ENCODE results near the gene ICOSLG.
"Not testable (repeated sequence)": the region's sequence is repeated elsewhere in the genome, so short reads cannot be mapped to it uniquely, and the experiment has no call there.

ICOSLG gene

DNA sequence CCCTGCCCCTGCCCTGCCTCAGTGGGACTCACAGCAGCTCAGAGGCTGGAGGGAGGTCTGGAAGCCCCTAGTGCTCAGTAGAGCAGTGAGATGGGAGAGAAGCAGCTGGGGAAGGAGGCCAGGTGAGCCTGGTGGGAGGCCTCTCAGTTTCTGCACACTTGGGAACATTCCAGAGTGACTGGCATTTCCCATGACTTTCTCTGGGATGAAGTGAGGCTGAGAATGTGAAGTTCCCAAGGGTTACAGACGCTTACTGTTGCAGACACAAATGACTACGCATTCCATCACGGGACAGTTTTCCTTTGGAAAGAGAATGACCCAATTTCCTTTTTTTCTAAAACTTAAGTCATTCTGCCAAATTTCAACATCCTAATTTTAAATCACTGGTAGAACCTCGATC lies 59.2 kb downstream of the ICOSLG start:
- not testable (repeated sequence) for DNase-seq (ENCODE audit: low read depth)

DNA sequence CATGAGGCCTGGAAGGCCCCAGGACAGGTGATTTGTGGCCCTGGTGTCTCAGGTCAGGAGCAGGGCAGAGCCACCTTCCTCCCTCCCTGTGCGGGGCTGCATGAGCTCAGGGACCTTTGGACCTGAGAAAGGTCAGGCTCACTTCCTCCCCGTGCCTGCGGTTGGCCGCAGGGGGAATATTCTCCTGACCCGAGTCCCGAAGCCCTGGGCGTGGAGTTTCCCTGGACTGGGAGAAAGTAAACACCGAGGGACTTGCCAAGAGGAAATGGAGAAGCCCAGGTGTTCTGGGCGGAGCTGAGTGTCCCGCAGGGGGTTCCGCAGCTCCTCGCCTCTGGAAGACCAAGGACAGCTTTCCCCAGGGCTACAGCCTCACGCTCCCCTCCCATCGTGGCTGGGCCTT lies 64.6 kb downstream of the ICOSLG start:
- DNase-seq (ENCODE audit: low read depth), result not testable (repeated sequence)

- DNase-seq (ENCODE audit: low read depth), result not testable (repeated sequence)
Observed at GRCh38 chr21:44175189-44175588, 65.6 kb downstream of the ICOSLG start.

Data from activated gamma-delta T cell treated with anti-CD3 and anti-CD28 coated beads, Interleukin-2, amount 50 U/mL, for 16 hours (primary cell).